HG02938 (cell line): Measurements from ENCODE around the gene HOXB3.

Experiments used
- ATAC-seq: cut with Tn5 transposase; IDR thresholded peaks from one replicate; pipeline ENCODE4 v1.9.1; 2021; ENCODE audit warnings: mild to moderate bottlenecking, moderate library complexity; ENCODE audit not compliant: unreplicated experiment

The HOXB3 gene

DNA sequence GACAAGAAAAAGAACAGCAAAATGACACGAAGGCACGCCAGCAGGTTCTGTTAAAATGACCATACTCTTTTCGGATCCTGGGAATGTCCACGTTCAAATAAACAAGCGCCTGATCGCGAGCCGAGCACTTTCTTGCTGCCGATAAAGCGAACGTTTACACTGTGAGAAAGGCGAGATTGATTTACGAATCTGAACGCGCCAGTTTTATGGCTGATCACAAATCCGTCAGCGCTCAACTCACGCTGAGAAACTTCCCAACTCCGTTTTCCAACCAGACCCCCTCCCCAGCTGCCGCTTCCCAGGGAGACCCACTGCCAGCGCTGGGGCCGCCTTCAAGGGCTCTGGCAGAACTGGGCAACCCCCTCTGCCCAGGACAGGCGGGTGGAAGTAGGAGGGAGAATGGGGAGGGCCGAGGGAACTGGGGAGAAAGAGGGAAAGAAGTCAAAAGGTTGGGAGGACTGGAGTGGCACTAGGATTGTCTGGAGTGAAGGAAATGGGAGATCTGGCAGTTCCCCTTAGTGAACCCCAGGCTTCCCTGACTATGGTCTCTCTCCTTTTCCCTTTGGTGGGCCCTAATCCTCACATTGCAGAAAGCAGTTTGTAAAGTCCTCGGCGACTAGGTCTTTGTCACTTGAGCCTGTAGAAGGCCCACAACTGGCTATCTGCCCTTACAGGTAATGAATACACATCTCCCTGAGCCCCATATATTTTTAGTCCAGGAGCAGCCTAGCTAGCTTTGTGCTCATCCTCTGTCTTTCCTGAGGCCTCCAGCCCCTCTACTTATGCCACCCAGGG is 18.8 kb downstream of the HOXB3 start:
- ATAC-seq: no peak

DNA sequence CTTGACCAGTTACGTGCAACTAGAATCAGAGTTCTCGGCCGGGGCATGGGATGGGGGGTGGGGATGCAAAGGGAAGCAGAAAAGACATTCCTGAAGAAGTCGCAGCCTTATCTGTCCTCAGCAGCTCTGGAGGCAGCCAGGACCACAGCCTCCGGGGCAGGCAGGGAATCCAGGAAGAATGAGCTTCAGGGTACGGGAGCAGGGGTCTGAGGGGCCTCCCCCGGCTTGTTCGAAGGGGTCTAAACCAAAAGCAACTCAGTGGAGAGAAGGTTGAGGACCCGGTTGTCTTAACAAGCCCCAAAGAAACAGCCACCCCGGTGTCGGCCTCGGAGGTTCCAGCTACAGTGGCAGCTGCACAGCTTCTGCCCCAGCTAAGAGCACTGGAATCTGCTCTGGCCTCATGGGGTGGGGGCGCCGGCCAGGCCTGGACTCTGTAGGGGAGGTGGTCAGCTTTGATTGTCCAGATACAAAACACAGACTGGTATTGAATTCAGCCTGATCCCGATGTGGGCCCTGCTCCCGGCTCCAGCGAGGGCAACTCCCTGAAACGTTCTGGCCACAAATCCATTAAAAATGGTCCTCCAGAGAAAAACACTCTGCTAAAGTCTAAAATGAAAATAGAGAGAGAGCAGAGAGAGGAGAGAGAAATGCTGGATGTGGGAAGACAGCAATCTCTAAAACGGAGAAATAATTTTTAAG is 19.6 kb downstream of the HOXB3 start:
- ATAC-seq: no peak

DNA sequence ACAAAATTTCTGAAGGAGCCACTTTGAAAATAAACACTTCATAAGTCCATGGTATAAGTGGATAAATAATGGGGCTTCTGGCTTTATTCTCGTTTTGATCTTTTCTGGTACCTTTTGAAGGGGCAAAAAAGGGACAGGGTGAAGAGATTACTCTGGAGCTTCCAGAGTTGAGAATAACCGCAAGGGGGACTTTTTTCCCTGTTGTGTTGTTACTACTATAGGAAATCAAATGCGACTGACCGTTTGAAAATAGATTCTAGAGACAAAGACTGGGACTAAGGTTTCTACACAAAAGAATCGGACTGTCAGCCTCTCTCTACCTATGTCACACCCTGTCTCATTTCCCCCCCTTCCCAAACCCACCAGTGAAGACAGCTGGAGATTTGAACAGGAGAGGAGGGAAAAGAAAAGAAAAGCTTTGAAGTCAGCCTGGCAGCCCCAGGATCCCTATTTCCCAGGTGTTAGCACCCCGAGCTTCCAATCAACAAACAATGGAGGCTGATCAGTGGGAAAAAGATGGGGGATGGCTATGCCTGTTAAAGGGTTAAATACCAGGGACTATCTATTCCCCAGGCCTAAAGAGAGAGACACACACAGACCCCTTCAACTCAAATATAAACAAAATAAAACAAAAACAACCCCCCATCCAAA is 20.2 kb downstream of the HOXB3 start:
- ATAC-seq: no peak

DNA sequence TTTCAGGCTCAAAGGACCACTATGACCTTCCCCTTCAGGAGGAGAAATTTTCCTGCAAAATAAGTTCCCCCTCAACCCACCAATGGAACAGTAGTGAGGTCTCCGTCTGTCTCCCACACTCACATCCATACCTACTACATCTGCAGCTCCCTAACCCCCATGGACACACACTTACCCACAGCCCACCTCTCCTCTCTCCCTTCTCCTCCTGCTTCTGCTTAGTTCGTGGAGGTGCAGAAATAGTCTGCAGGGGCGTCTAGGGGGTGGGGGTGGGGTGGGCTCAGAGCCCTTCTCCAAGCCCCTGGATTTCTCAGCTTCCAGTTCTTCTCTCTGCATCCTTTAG is 20.8 kb downstream of the HOXB3 start:
- ATAC-seq: no peak

DNA sequence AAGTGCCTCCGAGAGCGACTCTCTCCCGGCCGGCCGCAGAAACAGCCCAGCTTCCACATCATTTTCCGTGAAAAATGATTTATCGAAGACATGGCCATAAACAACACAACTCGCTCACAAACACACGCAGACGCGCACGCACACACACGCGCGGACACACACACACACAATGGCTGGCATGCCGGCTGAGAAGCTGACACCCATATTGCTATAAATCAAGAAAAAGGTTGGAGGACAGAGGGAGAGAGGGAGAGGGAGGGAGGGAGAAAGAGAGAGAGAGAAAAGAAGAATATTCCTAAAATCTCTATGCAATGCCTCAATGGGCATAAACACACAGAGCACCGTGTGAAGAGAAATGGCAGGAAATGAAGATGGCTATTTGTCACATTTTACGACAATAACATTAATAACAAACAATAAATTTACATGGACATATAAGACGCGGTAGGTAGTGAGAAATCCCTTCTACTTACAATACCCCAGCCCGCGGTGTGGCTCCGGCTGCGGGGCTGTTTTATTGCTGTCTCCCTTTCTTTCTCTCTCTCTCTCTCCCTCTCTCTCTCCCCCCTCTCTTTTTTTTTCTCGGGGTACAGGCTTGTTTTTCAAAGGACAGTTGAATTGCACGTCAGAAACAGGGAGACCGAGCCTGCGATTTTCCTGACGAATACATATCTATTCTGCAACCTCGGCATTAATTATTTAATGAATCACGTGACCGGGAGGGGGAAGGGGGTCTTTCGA is 21.4 kb downstream of the HOXB3 start:
- ATAC-seq: no peak

DNA sequence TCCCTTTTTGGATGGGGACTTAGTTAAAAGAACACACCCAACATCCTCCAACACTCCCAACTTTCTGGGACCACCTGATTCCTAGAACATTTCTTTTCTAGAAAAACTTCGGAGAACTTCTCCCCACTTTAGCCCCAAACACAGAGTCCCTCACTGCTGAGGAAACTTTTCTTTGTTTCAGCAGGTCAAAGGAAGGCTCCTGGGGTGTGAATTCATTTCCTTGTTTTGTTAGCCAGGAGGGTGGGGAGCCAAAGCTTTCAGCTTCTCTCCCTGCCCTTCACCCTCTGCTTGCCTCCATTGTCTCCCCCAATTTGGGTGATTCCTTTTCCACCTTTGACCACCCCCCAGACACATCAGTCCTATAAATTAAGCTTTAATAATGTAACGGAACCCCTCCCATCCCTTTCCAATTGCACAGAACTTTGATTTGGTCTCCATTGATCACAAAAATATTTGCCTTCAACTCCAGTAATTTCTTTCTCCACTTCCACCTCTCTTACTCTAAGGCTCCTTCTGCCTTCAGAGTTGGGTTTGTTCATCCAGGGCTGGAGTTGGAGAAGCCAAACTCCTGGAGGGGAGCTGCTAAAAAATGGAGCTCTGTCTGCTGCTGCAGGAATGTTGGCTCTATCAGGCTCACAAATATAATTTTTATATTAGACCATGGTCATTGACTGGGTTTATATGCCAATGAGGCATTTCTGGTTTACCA is 22.2 kb downstream of the HOXB3 start:
- no peak for ATAC-seq

DNA sequence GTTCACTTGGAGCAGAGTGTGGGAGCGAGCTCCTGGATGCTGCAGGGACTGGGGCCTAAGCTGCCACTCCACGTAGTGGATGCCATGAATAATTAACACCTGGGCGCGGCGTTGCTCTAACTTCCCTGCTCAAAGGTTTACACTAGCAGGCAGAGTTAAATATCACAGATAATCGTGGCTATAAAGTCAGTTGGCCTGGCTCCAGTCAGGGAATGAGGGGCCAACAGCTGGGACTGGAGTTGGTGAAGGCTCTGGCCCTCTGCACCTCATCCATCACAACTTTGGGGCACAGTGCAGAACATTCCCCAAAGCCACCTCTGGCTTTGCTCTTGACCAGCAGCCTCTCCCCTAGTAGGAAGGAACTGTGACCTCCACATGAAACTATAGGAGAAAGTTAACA is 22.8 kb downstream of the HOXB3 start:
- ATAC-seq: no peak

DNA sequence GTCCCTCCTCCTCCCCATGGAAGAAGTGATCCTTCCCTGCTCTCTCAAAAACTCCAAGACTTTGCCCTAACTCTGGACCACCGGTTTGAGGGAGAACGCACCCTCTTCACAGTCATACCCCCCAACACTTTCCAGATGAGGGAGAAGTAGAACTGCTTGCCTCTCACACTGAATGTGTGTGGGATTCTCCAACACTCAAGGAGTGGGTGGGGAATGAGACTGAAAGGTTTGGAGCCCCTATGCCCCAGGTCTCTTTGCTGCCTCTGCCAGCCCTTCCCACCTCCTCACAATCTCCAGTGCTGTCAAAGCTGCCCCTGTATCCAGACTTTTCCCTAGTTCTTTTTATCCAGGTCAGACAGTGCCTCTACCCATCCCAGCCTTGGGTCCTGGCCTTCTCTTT is 23.3 kb downstream of the HOXB3 start:
- no peak for ATAC-seq

DNA sequence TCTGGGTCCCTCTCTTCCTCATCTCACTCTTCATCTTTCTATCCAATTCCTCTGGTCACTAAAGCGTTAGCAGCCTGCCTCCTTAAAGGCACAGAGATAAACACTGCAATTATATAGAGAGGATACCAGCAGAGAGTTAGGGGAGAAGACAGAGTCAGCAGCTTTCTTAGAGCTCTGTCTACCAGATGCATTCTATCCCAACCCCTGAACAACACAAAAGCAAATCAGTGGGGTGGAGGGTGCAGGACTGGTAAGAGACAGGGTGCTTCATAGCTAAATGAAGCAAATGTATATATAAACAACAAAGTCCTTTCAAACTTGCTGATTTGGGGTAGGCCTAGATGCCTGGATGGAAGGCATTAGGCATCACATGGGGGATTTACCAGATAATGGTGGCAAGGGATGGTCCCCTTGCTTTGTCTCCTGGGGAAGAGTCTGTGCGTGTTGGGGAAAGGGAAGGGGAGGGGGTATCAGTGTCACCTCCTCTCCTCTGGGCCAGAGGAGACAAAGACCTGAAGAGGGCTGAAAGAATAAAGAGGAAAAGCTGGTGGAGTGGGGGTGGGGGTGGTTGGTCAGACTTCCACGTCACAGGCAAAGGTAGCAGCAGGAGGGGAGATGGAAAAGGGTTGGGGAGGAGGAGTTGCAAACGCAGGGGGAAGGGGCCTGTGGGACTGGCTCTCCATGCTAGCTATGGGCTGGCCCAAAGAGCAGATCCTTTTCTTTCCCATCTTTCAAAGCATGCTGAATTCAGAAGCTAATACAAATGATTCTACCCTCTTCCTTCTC is 23.9 kb downstream of the HOXB3 start:
- no peak for ATAC-seq

DNA sequence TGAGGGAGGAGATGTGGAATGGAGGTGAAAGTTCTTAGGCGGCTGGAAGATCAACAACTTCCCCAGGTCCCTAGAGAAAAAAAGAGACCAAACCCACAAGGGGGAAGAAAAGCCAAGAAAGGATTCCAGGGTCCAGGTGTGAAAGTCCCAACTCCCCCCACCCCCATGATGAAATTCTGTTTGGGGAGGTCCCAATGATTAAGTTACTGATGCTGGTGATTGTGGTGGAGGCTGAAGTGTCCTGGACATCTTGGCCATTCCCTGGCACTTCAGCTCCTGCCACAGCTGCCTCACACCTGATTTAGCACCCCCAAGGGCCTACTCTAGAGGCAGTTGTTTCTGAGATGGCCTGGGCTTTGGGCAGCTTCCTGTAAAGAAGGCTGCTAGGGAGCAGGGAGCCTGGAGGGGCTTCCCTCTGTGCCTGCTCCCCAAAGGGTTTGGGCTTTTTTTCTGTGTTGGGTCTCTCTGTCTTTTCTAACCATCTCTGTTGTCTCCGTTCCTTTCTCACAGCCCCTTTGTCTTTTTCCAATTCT is 25.0 kb downstream of the HOXB3 start:
- no peak for ATAC-seq

DNA sequence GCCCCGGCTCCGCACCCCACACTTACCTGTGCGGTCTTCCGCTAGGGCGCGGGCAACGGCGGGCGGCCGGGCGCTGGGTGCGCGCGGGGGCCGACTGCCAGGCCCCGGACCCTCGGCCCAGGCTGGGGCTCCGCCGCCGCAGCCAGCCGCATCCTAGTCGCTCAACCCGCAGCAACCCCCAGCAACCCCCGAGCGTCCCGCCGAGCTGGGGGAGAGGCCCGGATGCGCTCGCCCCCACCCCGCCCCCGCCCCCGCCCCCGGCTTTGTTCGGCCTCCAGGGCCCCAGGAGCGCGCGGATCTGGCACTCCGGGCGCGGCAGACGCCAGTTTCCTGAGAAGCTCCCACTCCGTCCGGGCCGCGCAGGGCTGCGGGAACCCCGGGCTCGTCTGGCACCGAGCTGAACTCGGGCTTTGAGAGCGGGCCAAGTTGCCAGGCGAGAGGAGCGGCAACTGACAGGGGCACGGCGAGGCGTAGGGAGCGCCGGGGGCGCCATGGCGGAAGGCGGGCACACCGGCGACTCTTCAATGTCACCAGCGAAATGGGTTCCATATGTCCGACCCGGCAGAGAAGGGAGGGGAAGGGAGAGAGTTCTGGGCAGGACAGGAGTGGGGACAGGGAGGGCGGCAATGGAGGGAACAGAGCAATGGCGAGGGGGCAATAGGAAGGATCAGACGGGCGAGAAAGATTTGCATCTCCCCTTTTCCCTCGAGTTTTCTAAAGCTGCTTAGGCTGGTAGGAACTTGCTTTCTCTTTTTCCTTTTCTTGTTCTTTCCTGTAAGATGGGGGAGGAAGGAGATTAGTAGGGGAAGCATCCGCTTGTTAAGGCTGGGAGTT is 25.6 kb downstream of the HOXB3 start:
- ATAC-seq: no peak

DNA sequence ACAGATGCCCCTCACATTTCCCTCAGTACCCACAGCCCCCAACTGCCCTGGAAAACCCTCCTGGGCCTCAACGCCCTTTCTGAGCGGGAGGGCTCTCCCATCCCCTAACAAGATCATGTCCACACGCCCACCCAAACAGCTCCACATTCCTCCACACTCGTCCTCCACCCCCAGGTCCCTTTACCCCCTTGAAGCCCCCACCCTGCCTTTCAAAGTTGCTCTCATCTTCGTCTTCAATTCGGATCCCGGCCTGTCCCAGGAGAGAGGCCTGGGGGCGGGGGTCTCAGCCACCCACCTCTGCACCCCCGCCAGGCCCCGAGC is 26.2 kb downstream of the HOXB3 start:
- ATAC-seq: no peak

DNA sequence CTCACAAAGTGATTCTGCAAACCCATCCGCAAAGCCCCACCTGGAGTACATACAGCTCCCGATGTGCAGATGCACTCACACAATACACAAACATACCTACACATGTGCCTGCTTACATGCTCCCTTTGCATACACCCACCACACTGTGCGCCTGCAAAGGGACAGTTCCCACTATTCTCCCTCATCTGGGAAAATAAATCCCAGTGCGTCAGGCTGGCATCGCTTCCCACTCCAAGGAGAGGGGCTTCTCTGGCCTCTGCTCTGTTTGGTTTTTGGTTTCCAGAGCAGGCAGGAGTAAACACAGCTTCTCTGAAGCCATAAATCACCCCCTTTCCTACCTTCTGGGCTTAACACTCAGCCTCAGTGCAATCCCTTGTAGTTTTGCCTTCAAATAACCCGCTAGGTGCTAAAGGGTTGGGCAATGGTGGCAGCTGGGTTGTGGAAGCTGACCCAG is 26.6 kb downstream of the HOXB3 start:
- ATAC-seq: no peak

DNA sequence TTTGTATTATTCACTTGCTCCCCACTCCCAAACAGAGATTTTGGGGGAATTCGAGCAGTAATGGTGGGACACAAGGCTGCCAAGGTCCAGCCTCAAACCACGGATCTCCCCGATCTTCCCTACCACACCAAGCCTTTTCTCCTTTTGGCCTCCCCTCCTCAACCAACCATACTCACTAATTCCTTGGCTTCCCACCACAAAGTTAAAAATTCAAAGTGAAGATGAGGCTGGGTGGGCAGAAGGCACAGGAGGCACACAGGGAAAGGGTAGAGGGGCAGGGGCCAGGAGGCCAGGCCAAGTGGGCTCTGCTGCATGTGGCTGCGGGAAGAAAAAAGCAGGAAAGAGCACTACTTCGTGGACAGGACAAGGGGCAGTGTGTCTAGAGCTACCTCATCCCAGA is 27.1 kb downstream of the HOXB3 start:
- ATAC-seq: no peak

DNA sequence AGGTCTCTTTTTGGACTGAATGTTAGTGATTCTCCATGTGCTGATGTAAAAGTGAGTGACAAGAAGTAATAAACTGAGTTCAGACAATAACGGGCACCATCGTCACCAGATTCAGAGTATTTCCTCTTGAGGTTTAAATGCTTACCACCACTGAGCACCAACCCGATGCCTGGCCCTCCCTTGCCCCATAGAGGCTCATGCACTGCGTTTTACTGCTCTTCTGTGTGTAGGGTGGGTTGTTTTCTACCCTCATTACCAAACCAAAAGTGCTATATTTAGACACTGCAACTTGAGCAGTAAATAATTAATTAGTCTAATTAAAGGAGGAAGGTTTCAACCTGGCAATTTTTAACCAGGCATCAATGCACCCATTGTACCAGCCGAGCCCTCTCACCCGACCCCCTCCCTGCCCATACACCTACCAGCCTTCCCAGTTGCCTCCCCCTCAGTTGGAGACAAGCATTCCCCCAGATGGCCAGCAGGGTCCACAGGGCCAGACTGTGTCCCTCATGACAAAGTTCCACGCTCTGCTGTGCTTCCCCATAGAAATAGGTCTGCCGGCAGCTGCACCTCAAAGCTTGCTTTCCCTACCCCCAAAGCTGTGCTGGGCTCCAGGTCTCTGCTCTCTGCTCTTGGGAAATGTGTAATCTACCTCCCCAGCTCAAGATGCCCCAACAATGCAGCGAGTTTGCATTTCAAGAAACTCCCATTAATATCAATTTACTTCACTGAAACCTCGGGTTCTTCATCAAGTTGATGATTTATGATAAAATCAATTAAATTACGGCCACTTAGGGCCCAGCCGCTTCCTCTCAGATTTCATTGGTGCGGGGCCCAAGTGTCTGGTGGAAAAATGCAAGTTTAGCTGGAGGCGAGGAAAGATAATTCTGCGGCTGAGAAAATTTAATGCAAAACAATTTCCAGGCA is 27.9 kb downstream of the HOXB3 start:
- ATAC-seq: no peak

DNA sequence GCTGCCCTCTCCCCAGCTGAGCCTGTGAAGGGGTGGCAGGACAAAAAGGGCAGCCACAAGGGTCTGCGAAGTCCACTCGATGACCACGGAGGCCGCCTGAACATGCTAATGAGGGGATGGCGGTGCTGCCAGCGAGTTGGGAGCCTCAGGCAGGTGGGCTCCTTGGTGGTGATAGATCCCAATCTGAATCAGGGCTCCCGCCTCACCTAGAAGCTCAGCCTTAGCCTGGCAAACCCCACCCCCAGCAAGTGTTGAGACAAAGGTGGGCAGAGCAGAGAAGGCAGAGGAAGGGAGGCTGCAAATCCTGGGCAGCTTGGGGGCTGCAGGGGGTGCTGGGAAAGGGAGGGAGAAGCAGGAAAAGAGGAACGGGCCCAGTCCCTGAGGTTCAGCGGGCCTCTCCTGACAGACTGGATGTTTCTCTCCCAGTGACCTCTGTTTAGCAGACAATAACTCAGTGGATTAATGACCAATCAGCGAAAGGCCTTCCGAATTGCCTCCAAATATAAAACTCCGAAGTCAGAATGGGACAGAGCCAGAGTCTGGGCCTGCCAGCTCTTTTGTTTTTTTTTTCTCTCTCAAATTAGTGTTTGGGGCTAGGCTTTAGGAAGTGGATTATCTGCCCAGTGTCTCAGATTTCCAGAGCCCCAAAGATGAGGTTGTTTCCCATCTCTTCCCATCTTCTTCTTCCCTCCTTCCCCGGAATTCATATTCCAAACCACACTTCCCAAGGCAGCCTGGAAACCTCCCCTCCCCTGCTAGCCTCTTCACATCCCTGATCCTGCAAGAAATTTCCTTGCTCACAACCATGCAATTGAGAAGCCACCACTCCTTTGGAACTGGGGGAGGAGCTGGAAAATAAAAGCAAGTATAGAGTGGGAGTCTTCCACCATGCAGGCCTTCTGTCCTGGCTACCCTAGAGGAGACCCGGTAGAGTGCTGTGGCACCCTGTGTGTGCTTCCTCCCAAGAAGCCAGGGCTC is 29.9 kb downstream of the HOXB3 start:
- ATAC-seq: no peak
